ENCODE results near the gene PLEKHH1.

DNA sequence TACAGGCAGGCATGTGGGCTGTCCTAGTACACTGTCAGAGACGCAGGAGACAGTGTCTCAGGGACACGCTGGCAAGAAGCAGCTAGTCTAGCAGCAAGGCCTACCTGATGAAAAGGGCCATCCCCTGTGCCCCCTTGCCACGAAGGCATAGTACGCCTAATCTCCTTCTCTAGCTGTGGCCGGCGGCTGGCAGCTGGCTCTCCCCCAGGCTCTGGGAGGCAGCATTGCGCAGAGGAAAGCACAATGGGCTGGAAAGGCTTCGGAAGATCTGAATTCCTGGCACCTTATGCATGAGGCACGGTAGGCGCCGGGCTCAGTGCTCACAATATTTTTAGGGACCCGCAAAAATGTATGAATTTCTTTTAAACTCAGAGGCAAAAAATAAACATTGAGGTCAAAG is 16.0 kb upstream of the PLEKHH1 start:
- TF ChIP-seq, protein P1, sequence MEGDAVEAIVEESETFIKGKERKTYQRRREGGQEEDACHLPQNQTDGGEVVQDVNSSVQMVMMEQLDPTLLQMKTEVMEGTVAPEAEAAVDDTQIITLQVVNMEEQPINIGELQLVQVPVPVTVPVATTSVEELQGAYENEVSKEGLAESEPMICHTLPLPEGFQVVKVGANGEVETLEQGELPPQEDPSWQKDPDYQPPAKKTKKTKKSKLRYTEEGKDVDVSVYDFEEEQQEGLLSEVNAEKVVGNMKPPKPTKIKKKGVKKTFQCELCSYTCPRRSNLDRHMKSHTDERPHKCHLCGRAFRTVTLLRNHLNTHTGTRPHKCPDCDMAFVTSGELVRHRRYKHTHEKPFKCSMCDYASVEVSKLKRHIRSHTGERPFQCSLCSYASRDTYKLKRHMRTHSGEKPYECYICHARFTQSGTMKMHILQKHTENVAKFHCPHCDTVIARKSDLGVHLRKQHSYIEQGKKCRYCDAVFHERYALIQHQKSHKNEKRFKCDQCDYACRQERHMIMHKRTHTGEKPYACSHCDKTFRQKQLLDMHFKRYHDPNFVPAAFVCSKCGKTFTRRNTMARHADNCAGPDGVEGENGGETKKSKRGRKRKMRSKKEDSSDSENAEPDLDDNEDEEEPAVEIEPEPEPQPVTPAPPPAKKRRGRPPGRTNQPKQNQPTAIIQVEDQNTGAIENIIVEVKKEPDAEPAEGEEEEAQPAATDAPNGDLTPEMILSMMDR (IDR thresholded peaks at IDR 0.05 in 2 of 3, conservative IDR thresholded peaks at IDR 0.05 in 1 of 3; ENCODE audit: insufficient read depth in 2 of 3, low read depth in 1 of 3, low read length in 3 of 3), result peak in 1 of 3 experiments; percentile 15; a peak in 1 of 6 replicates
- TF ChIP-seq TEAD4 (IDR thresholded peaks at IDR 0.05; ENCODE audit: low read length) (no peak), TEAD4 (CRISPR knock-in tag; IDR thresholded peaks at IDR 0.05; ENCODE audit: borderline replicate concordance) (no peak), POLR2AphosphoS2 (IDR thresholded peaks at IDR 0.05; ENCODE audit: low read length) (no peak), SMAD2 (IDR thresholded peaks at IDR 0.05; ENCODE audit: low read depth, low read length) (no peak), TCFL5 (CRISPR knock-in tag; conservative IDR thresholded peaks at IDR 0.05) (no peak), ARNT (IDR thresholded peaks at IDR 0.05) (no peak), POLR2A (conservative IDR thresholded peaks at IDR 0.05) (no peak), MTA3 (IDR thresholded peaks at IDR 0.05; ENCODE audit: borderline replicate concordance) (no peak), NFYB (IDR thresholded peaks at IDR 0.05; ENCODE audit: extremely low read depth, insufficient read length) (no peak), GATA2 (CRISPR knock-in tag; IDR thresholded peaks at IDR 0.05) (no peak)
- TF ChIP-seq, protein P2, sequence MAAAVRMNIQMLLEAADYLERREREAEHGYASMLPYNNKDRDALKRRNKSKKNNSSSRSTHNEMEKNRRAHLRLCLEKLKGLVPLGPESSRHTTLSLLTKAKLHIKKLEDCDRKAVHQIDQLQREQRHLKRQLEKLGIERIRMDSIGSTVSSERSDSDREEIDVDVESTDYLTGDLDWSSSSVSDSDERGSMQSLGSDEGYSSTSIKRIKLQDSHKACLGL (CRISPR knock-in tag; IDR thresholded peaks at IDR 0.05; ENCODE audit: borderline replicate concordance, poor library complexity, severe bottlenecking), result no peak
- TF ChIP-seq, protein P3, sequence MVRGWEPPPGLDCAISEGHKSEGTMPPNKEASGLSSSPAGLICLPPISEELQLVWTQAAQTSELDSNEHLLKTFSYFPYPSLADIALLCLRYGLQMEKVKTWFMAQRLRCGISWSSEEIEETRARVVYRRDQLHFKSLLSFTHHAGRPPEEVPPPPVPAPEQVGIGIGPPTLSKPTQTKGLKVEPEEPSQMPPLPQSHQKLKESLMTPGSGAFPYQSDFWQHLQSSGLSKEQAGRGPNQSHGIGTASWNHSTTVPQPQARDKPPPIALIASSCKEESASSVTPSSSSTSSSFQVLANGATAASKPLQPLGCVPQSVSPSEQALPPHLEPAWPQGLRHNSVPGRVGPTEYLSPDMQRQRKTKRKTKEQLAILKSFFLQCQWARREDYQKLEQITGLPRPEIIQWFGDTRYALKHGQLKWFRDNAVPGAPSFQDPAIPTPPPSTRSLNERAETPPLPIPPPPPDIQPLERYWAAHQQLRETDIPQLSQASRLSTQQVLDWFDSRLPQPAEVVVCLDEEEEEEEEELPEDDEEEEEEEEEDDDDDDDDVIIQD (CRISPR knock-in tag; IDR thresholded peaks at IDR 0.05), result no peak

Measured in K562 (cell line).